ENCODE data around the gene COA6.

Gene COA6

GRCh38 chr1:234373064-234373958 is at the start of gene COA6:
COA6 (plus strand) TSS chr1:234373456; CDS start chr1:234373467, 11 bp downstream.
- DNase-seq (ENCODE audit: low read depth in 2 of 2) = peak; percentile 85 to 87

GRCh38 chr1:234324821-234325220 is 48.4 kb upstream of the COA6 start:
- no peak for DNase-seq (ENCODE audit: low read depth in 2 of 2)

- no peak for DNase-seq (ENCODE audit: low read depth in 2 of 2)
Observed at GRCh38 chr1:234325878-234326496, 47.3 kb upstream of the COA6 start.

GRCh38 chr1:234326497-234327366 is 46.5 kb upstream of the COA6 start:
- peak; percentile 30 to 36 for DNase-seq (ENCODE audit: low read depth in 2 of 2)

- no peak for DNase-seq (ENCODE audit: low read depth in 2 of 2)
Observed at GRCh38 chr1:234327577-234328164, 45.6 kb upstream of the COA6 start.

- DNase-seq (ENCODE audit: low read depth in 2 of 2) = no peak
Observed at GRCh38 chr1:234330843-234331215, 42.4 kb upstream of the COA6 start.

GRCh38 chr1:234331507-234331906 is 41.7 kb upstream of the COA6 start:
- DNase-seq (ENCODE audit: low read depth in 2 of 2) = no peak

- DNase-seq (ENCODE audit: low read depth in 2 of 2) = no peak
Observed at GRCh38 chr1:234336359-234336758, 36.9 kb upstream of the COA6 start.

- no peak for DNase-seq (ENCODE audit: low read depth in 2 of 2)
Observed at GRCh38 chr1:234337233-234337632, 36.0 kb upstream of the COA6 start.

GRCh38 chr1:234340528-234340927 is 32.7 kb upstream of the COA6 start:
- no peak for DNase-seq (ENCODE audit: low read depth in 2 of 2)

GRCh38 chr1:234342774-234343173 is 30.5 kb upstream of the COA6 start:
- DNase-seq (ENCODE audit: low read depth in 2 of 2) = no peak

- DNase-seq (ENCODE audit: low read depth in 2 of 2) = no peak
Observed at GRCh38 chr1:234345237-234345636, 28.0 kb upstream of the COA6 start.

- no peak for DNase-seq (ENCODE audit: low read depth in 2 of 2)
Observed at GRCh38 chr1:234348964-234349363, 24.3 kb upstream of the COA6 start.

GRCh38 chr1:234355782-234356510 is 17.3 kb upstream of the COA6 start:
- no peak for DNase-seq (ENCODE audit: low read depth in 2 of 2)

- peak; percentile 32 to 36 for DNase-seq (ENCODE audit: low read depth in 2 of 2)
Observed at GRCh38 chr1:234356615-234357269, 16.5 kb upstream of the COA6 start.

GRCh38 chr1:234357831-234358230 is 15.4 kb upstream of the COA6 start:
- no peak for DNase-seq (ENCODE audit: low read depth in 2 of 2)

GRCh38 chr1:234361102-234361603 is 12.1 kb upstream of the COA6 start:
- DNase-seq (ENCODE audit: low read depth in 2 of 2) = no peak

- no peak for DNase-seq (ENCODE audit: low read depth in 2 of 2)
Observed at GRCh38 chr1:234362558-234362957, 10.7 kb upstream of the COA6 start.

GRCh38 chr1:234368320-234369032 is 4.8 kb upstream of the COA6 start:
- DNase-seq (ENCODE audit: low read depth in 2 of 2) = no peak

GRCh38 chr1:234369033-234369430 is 4.2 kb upstream of the COA6 start:
- DNase-seq (ENCODE audit: low read depth in 2 of 2) = no peak

Measured in stimulated activated CD8-positive, alpha-beta memory T cell treated with anti-CD3 and anti-CD28 coated beads, Interleukin-15, amount 100 ng/mL, for 48 hours (primary cell).